Bronchial epithelial cell (primary cell): ENCODE data around the gene CCDC148. TPM values are rescaled to one million over a fixed set of nuclear protein-coding genes. Genes with fewer than 3 reads are reported as not detected.

Experiments
- DNase-seq: peaks from one replicate; pipeline ENCODE4 v3.0.0-alpha.2; 2010; ENCODE audit warnings: low read depth
- FAIRE-seq: peaks from 2 replicates; lab custom pipeline; 2011; peaks lifted over from hg19 to GRCh38; lab: Jason Lieb, UNC
- H3K27me3 ChIP-seq: 2 replicates; pipeline ENCODE4 v1.5.1; 2011; ENCODE audit warnings: low read length; ENCODE audit not compliant: control insufficient read depth, insufficient read depth
- H3K36me3 ChIP-seq: 2 replicates; pipeline ENCODE4 v1.5.1; 2011; ENCODE audit warnings: low read length; ENCODE audit not compliant: control insufficient read depth, insufficient read depth
- H3K4me3 ChIP-seq: 2 replicates; pipeline ENCODE4 v1.5.1; 2011; ENCODE audit warnings: mild to moderate bottlenecking, low read depth, low read length, control low read depth
- CTCF ChIP-seq: IDR thresholded peaks from 2 replicates; pipeline ENCODE4 v1.5.1; 2011; ENCODE audit warnings: mild to moderate bottlenecking, moderate library complexity, low read length, control low read depth, inconsistent platforms; ENCODE audit not compliant: insufficient read depth, severe bottlenecking
- total RNA-seq: library from RNA; depleted of rRNA; stranded (reverse); fragments of >200 nt; gene quantifications from 2 replicates; pipeline ENCODE4 v1.2.1, GENCODE V29; 2014

The CCDC148 gene
- total RNA-seq, 1 donor from 2014 or later: 0.26 TPM

GRCh38 chr2:158410132-158410531, 46.4 kb downstream of the CCDC148 start:
- H3K36me3 ChIP-seq: no peaks in the 10 kb centered on the region
- no peak for TF ChIP-seq CTCF
- H3K27me3 ChIP-seq: no peaks in the 10 kb centered on the region
- DNase-seq: no peak
- H3K4me3 ChIP-seq: no peak overlapping the region
- FAIRE-seq: no peak

- FAIRE-seq (no peak), DNase-seq (no peak)
- no peak overlapping the region for H3K4me3 ChIP-seq
- no peak for TF ChIP-seq CTCF
- H3K27me3 ChIP-seq: no peaks in the 10 kb centered on the region
- H3K36me3 ChIP-seq: no peaks in the 10 kb centered on the region
Observed at GRCh38 chr2:158407031-158407430, 49.5 kb downstream of the CCDC148 start.

- no peaks in the 10 kb centered on the region for H3K27me3 ChIP-seq
- H3K4me3 ChIP-seq: no peak overlapping the region
- TF ChIP-seq CTCF: no peak
- no peak for DNase-seq
- no peak for FAIRE-seq
- no peaks in the 10 kb centered on the region for H3K36me3 ChIP-seq
Observed at GRCh38 chr2:158405341-158405740, 51.2 kb downstream of the CCDC148 start.

GRCh38 chr2:158403237-158403636, 53.3 kb downstream of the CCDC148 start:
- FAIRE-seq (no peak), DNase-seq (no peak)
- Histone ChIP-seq H3K27me3 (no peaks in the 10 kb centered on the region), H3K4me3 (no peak overlapping the region), H3K36me3 (no peaks in the 10 kb centered on the region)
- TF ChIP-seq CTCF: no peak

- no peak for FAIRE-seq
- no peak for DNase-seq
- Histone ChIP-seq H3K36me3 (no peaks in the 10 kb centered on the region), H3K4me3 (no peak overlapping the region), H3K27me3 (no peaks in the 10 kb centered on the region)
- TF ChIP-seq CTCF: no peak
Observed at GRCh38 chr2:158402665-158403064, 53.9 kb downstream of the CCDC148 start.

GRCh38 chr2:158395166-158395565, 61.4 kb downstream of the CCDC148 start:
- Histone ChIP-seq H3K4me3 (no peak overlapping the region), H3K27me3 (no peaks in the 10 kb centered on the region), H3K36me3 (no peaks in the 10 kb centered on the region)
- no peak for TF ChIP-seq CTCF
- FAIRE-seq: no peak
- peak; percentile 76 for DNase-seq
